GM18861 (cell line): ENCODE data around the gene BZW1.

Experiments used
- ATAC-seq: cut with Tn5 transposase; IDR thresholded peaks from one replicate; pipeline ENCODE4 v1.9.1; 2021; ENCODE audit not compliant: unreplicated experiment

The BZW1 gene

DNA sequence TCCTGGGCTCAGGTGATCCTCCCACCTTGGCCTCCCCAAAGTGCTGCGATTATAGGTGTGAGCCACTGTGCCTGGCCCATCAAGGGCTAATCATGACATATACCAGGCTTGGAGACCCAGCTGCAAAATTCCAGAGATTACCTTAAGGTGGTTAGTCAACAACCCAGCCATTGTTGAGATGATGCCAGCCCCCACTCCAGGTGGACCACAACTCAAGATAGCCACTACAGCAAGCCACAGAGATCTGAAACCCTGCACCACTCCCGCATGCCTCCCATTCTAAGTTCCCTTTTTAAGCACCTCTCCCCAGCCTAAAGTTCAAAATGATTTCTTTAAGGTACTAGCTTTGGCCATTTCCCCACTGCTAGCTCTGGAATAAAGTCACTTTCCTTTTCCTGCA, 57.3 kb downstream of the BZW1 start:
- no peak for ATAC-seq

GRCh38 chr2:200871151-200871550, 59.4 kb downstream of the BZW1 start:
- ATAC-seq: no peak

GRCh38 chr2:200873560-200873959, 61.9 kb downstream of the BZW1 start:
- ATAC-seq: no peak
